ENCODE measurements around the gene SLC25A17.

GRCh38 chr22:40805239-40805638 is 13.9 kb downstream of the SLC25A17 start:
- TF ChIP-seq CTCF (optimal IDR thresholded peaks at IDR 0.05 in 1 of 3, IDR thresholded peaks at IDR 0.05 in 1 of 3, conservative IDR thresholded peaks at IDR 0.05 in 1 of 3; ENCODE audit: extremely low read depth in 1 of 3, insufficient read depth in 2 of 3, low read length in 3 of 3) = no peak
- no peak for TF ChIP-seq EZH2 (IDR thresholded peaks at IDR 0.05; ENCODE audit: low read length)
